GM23338 (cell line): Measurements from ENCODE around the gene ABCD3. TPM values are rescaled to one million over a fixed set of nuclear protein-coding genes. Genes with fewer than 3 reads are reported as not detected.

Experiments used
- ATAC-seq: fragments of 200-7000 bp; cut with Tn5 transposase; 3 replicates; pipeline ENCODE4 v1.9.1; 2020
- DNase-seq: peaks from one replicate; pipeline ENCODE4 v3.0.0-alpha.2; 2015; ENCODE audit warnings: low spot score
- H2AFZ ChIP-seq: fragments of 200-600 bp; sonication (generic); 2 replicates; pipeline ENCODE4 v1.8.0; 2016; ENCODE audit warnings: antibody characterized with exemption, mild to moderate bottlenecking, moderate library complexity
- H3F3A ChIP-seq: fragments of 200-600 bp; sonication (generic); replicated peaks from 2 replicates; pipeline ENCODE4 v1.8.0; 2017; ENCODE audit warnings: antibody characterized with exemption, mixed run types, low read depth
- H3K27ac ChIP-seq: fragments of 200-600 bp; sonication (generic); 2 replicates; pipeline ENCODE4 v1.6.1; 2016; ENCODE audit warnings: low read depth
- H3K27me3 ChIP-seq: fragments of 200-600 bp; sonication (generic); 2 replicates; pipeline ENCODE4 v1.8.0; 2016; ENCODE audit warnings: mild to moderate bottlenecking, mixed run types, moderate library complexity; ENCODE audit not compliant: insufficient read depth
- H3K36me3 ChIP-seq: fragments of 200-600 bp; sonication (generic); 2 replicates; pipeline ENCODE4 v1.8.0; 2016; ENCODE audit warnings: mild to moderate bottlenecking; ENCODE audit not compliant: insufficient read depth
- H3K4me1 ChIP-seq: fragments of 200-600 bp; sonication (generic); 2 replicates; pipeline ENCODE4 v1.8.0; 2016; ENCODE audit warnings: mild to moderate bottlenecking, moderate library complexity; ENCODE audit not compliant: insufficient read depth
- H3K4me2 ChIP-seq: fragments of 200-600 bp; sonication (generic); 2 replicates; pipeline ENCODE4 v1.7.1; 2017; ENCODE audit warnings: mixed run types
- H3K4me3 ChIP-seq: fragments of 200-600 bp; sonication (generic); 2 replicates; pipeline ENCODE4 v1.6.1; 2016; ENCODE audit warnings: mixed run types
- H3K79me2 ChIP-seq: fragments of 200-600 bp; sonication (generic); replicated peaks from 2 replicates; pipeline ENCODE4 v1.8.0; 2017; ENCODE audit warnings: mild to moderate bottlenecking; ENCODE audit not compliant: insufficient read depth
- H3K9me2 ChIP-seq: fragments of 200-600 bp; sonication (generic); 2 replicates; pipeline ENCODE4 v1.8.0; 2017; ENCODE audit not compliant: insufficient read depth
- H4K20me1 ChIP-seq: fragments of 200-600 bp; sonication (generic); replicated peaks from 2 replicates; pipeline ENCODE4 v1.8.0; 2017; ENCODE audit warnings: mild to moderate bottlenecking; ENCODE audit not compliant: insufficient read depth
- H3K27ac Mint-ChIP-seq: 2 replicates; pipeline ENCODE4 v1.8.0; 2020; ENCODE audit warnings: inconsistent platforms, mild to moderate bottlenecking, moderate library complexity, mixed read lengths
- H3K27me3 Mint-ChIP-seq: 3 replicates; pipeline ENCODE4 v1.8.0; 2022; ENCODE audit warnings: low read depth, mild to moderate bottlenecking, moderate library complexity, mixed read lengths, inconsistent platforms; ENCODE audit not compliant: insufficient read depth, poor library complexity
- H3K36me3 Mint-ChIP-seq: 3 replicates; pipeline ENCODE4 v1.8.0; 2021; ENCODE audit warnings: low read depth, mild to moderate bottlenecking, inconsistent platforms, moderate library complexity, mixed read lengths
- H3K4me1 Mint-ChIP-seq: 3 replicates; pipeline ENCODE4 v1.8.0; 2020; ENCODE audit warnings: mild to moderate bottlenecking, inconsistent platforms, mixed read lengths
- H3K4me3 Mint-ChIP-seq: 3 replicates; pipeline ENCODE4 v1.8.0; 2021; ENCODE audit warnings: moderate library complexity, mild to moderate bottlenecking, inconsistent platforms, mixed read lengths
- H3K9me3 Mint-ChIP-seq: 3 replicates; pipeline ENCODE4 v1.8.0; 2020; ENCODE audit warnings: moderate library complexity, mild to moderate bottlenecking, inconsistent platforms, mixed read lengths
- EZH2phosphoT487 ChIP-seq: fragments of 200-600 bp; sonication (generic); IDR thresholded peaks from one replicate; pipeline ENCODE4 v1.8.1; 2018; ENCODE audit warnings: antibody characterized with exemption; ENCODE audit not compliant: unreplicated experiment
- NANOG ChIP-seq: IDR thresholded peaks from 2 replicates; pipeline ENCODE4 v1.6.1; 2016; ENCODE audit warnings: antibody characterized with exemption, borderline replicate concordance
- polyA plus RNA-seq: library from polyadenylated mRNA; unstranded; fragments of >200 nt; fragmentation: Nextera tagmentation; extraction: Ambion mirVana; gene quantifications from 2 replicates; pipeline ENCODE4 v1.2.1, GENCODE V29; 2016
- total RNA-seq: library from RNA; depleted of rRNA; stranded (reverse); fragments of >200 nt; shearing (Covaris generic); gene quantifications from 2 replicates; pipeline ENCODE4 v1.2.3, GENCODE V29; 2014
- TF ChIP-seq, protein P1 (sequence below): fragments of 250-450 bp; sonication (Bioruptor Pico); IDR thresholded peaks from 2 replicates; pipeline ENCODE4 v1.5.0; 2020; ENCODE audit warnings: mild to moderate bottlenecking, moderate library complexity
- TF ChIP-seq, protein P2 (sequence below): IDR thresholded peaks from 2 replicates; pipeline ENCODE4 v1.6.1; 2016; ENCODE audit warnings: antibody characterized with exemption
- TF ChIP-seq, protein P3 (sequence below), 2 experiments: fragments of 200-600 bp in 1 of 2; sonication (generic) in 1 of 2; conservative IDR thresholded peaks; 2 replicates each; pipeline versions ENCODE4 v1.5.1 to v1.6.1; 2016 to 2017; ENCODE audit warnings: antibody characterized with exemption in 2 of 2, low read depth in 2 of 2, mild to moderate bottlenecking in 2 of 2, moderate library complexity in 1 of 2

Gene ABCD3
- total and polyA plus RNA-seq, 2 experiments from 2014 or later, result 12.3 to 24.0 TPM

DNA sequence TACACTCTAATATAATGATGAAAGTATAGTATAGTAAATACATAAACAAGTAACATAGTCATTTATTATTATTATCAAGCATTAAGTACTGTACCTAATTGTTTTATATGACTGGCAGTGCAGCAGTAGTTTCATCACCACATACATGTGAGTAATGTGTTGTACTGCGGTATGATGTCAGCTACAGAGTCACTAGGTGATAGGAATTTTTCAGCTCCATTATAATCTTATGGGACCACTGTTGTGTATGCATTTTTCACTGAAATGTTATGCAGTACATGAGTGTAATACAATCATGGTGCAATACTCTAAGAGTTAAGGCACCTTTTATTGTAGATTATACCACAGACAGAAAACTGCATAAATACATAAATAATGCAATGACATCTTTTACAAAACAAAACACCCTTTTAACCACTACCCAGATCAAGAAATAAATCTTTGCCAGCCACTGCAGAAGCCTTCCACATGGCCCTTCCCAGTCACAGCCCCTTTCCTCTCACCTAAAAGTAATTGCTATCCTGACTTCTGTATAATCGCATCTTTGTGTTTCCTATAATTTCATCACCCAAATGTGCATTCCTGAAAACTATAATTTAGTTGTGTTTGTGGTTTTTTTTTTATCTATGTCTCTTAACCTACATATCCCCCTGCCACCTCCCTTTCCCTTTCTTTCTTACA, 16.3 kb downstream of the ABCD3 start (continued):
- TF ChIP-seq, protein P1, sequence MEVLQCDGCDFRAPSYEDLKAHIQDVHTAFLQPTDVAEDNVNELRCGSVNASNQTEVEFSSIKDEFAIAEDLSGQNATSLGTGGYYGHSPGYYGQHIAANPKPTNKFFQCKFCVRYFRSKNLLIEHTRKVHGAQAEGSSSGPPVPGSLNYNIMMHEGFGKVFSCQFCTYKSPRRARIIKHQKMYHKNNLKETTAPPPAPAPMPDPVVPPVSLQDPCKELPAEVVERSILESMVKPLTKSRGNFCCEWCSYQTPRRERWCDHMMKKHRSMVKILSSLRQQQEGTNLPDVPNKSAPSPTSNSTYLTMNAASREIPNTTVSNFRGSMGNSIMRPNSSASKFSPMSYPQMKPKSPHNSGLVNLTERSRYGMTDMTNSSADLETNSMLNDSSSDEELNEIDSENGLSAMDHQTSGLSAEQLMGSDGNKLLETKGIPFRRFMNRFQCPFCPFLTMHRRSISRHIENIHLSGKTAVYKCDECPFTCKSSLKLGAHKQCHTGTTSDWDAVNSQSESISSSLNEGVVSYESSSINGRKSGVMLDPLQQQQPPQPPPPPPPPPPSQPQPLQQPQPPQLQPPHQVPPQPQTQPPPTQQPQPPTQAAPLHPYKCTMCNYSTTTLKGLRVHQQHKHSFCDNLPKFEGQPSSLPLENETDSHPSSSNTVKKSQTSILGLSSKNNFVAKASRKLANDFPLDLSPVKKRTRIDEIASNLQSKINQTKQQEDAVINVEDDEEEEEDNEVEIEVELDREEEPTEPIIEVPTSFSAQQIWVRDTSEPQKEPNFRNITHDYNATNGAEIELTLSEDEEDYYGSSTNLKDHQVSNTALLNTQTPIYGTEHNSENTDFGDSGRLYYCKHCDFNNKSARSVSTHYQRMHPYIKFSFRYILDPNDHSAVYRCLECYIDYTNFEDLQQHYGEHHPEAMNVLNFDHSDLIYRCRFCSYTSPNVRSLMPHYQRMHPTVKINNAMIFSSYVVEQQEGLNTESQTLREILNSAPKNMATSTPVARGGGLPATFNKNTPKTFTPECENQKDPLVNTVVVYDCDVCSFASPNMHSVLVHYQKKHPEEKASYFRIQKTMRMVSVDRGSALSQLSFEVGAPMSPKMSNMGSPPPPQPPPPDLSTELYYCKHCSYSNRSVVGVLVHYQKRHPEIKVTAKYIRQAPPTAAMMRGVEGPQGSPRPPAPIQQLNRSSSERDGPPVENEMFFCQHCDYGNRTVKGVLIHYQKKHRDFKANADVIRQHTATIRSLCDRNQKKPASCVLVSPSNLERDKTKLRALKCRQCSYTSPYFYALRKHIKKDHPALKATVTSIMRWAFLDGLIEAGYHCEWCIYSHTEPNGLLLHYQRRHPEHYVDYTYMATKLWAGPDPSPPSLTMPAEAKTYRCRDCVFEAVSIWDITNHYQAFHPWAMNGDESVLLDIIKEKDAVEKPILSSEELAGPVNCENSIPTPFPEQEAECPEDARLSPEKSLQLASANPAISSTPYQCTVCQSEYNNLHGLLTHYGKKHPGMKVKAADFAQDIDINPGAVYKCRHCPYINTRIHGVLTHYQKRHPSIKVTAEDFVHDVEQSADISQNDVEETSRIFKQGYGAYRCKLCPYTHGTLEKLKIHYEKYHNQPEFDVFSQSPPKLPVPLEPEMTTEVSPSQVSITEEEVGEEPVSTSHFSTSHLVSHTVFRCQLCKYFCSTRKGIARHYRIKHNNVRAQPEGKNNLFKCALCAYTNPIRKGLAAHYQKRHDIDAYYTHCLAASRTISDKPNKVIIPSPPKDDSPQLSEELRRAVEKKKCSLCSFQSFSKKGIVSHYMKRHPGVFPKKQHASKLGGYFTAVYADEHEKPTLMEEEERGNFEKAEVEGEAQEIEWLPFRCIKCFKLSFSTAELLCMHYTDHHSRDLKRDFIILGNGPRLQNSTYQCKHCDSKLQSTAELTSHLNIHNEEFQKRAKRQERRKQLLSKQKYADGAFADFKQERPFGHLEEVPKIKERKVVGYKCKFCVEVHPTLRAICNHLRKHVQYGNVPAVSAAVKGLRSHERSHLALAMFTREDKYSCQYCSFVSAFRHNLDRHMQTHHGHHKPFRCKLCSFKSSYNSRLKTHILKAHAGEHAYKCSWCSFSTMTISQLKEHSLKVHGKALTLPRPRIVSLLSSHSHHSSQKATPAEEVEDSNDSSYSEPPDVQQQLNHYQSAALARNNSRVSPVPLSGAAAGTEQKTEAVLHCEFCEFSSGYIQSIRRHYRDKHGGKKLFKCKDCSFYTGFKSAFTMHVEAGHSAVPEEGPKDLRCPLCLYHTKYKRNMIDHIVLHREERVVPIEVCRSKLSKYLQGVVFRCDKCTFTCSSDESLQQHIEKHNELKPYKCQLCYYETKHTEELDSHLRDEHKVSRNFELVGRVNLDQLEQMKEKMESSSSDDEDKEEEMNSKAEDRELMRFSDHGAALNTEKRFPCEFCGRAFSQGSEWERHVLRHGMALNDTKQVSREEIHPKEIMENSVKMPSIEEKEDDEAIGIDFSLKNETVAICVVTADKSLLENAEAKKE (CRISPR knock-in tag), result no peak
- TF ChIP-seq, protein P2, sequence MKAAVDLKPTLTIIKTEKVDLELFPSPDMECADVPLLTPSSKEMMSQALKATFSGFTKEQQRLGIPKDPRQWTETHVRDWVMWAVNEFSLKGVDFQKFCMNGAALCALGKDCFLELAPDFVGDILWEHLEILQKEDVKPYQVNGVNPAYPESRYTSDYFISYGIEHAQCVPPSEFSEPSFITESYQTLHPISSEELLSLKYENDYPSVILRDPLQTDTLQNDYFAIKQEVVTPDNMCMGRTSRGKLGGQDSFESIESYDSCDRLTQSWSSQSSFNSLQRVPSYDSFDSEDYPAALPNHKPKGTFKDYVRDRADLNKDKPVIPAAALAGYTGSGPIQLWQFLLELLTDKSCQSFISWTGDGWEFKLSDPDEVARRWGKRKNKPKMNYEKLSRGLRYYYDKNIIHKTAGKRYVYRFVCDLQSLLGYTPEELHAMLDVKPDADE, result no peak
- no peak for TF ChIP-seq EZH2phosphoT487

DNA sequence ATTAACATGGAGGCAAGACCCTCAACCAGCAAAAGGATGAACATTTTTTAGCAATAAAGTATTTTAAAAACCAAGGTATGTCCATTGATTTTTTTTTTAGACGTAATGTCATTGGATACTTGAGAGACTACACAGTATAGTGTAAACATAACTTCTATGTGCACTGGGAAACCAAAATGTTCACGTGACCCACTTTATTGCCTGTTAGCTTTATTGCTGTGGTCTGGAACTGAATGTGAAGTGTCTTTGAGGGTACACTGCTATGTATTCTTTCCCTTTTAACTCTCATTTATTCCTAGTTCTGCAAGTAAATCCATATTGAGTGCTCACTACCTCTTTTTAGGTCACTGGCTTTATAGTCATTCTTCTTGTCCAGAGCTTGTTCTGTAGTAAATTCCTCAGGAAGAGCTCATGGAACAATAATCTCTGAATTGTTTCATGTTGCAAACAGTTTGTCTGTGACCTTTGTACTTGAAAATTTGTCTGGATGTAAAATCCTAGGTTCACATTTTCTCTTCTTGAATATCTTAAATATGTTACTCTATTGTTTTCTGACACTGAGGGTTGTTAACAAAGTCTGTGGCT, 20.6 kb downstream of the ABCD3 start:
- H3K9me2 ChIP-seq, result no peaks in the 10 kb centered on the region
- H2AFZ ChIP-seq, result no peak overlapping the region
- no peaks in the 10 kb centered on the region for H3F3A ChIP-seq
- H3K27ac Mint-ChIP-seq, result no peak overlapping the region
- no peaks in the 10 kb centered on the region for H3K27me3 Mint-ChIP-seq
- no peak overlapping the region for H3K4me2 ChIP-seq
- H3K4me3 Mint-ChIP-seq, result no peak overlapping the region
- H3K79me2 ChIP-seq, result peaks cover 94% of the 10 kb centered on the region
- H3K4me1 Mint-ChIP-seq, result no peaks in the 10 kb centered on the region
- H3K4me1 ChIP-seq, result no peaks in the 10 kb centered on the region
- no peak overlapping the region for H3K4me3 ChIP-seq
- H3K27me3 ChIP-seq, result no peaks in the 10 kb centered on the region
- ATAC-seq (no peak), DNase-seq (no peak)
- peaks cover 1% of the 10 kb centered on the region; the same call in 1 of the 2 replicates for H3K36me3 ChIP-seq
- no peak overlapping the region; the same call in 1 of the 2 replicates for H3K27ac ChIP-seq
- H3K9me3 Mint-ChIP-seq, result peaks cover 36% of the 10 kb centered on the region
- no peak for TF ChIP-seq NANOG
- TF ChIP-seq, protein P3, sequence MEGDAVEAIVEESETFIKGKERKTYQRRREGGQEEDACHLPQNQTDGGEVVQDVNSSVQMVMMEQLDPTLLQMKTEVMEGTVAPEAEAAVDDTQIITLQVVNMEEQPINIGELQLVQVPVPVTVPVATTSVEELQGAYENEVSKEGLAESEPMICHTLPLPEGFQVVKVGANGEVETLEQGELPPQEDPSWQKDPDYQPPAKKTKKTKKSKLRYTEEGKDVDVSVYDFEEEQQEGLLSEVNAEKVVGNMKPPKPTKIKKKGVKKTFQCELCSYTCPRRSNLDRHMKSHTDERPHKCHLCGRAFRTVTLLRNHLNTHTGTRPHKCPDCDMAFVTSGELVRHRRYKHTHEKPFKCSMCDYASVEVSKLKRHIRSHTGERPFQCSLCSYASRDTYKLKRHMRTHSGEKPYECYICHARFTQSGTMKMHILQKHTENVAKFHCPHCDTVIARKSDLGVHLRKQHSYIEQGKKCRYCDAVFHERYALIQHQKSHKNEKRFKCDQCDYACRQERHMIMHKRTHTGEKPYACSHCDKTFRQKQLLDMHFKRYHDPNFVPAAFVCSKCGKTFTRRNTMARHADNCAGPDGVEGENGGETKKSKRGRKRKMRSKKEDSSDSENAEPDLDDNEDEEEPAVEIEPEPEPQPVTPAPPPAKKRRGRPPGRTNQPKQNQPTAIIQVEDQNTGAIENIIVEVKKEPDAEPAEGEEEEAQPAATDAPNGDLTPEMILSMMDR (conservative IDR thresholded peaks at IDR 0.05; ENCODE audit: low read depth in 2 of 2), result no peak
- H4K20me1 ChIP-seq, result no peaks in the 10 kb centered on the region; the same call in 1 of the 2 replicates
- peaks cover 35% of the 10 kb centered on the region for H3K36me3 Mint-ChIP-seq
